ENCODE results near the gene SELENON. TPM values are rescaled to one million over a fixed set of nuclear protein-coding genes. Genes with fewer than 3 reads are reported as not detected.

Gene SELENON
- total RNA-seq, 1 donor from 2014 or later, result 45.2 TPM

DNA sequence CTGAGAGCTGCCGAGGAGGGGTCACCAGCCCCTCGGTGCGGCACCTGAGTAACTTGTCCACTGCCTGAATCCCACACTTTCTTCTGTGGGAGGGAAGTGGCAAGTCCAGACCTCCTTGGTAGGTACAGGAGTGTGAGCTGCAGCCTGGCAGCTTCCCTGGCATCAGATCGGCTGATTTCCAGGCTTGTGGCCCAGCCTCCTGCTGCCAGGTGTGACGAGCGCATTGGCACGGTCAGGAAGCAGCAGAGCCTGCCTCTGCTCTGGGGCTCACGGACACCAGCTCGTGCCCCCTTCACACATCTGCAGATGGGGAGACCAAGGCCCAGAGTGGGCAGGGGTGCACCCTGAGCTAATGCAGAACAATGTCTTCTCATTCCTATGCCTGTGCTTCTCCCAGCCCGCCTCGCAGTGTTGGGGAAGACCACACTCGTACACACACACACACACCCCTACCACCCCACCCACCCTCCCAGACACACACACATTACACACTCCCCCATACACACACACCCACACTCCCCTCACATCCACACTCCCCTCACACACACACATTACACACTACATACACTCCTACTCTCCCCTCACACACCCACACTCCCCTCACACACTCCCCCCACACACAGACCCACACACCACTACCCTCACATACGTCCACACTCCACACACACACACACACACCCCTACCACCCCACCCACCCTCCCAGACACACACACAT lies 33.1 kb upstream of the SELENON start:
- peaks cover 48% of the 10 kb centered on the region for H3K4me1 ChIP-seq
- H3K27ac ChIP-seq (replicated peaks), result peak overlapping the region; percentile 40
- peaks cover 3% of the 10 kb centered on the region for H3K36me3 ChIP-seq
- H3K27me3 ChIP-seq (ENCODE audit: low read depth), result no peaks in the 10 kb centered on the region
- DNase-seq, result peak; percentile 28
- no peak overlapping the region for H3K4me3 ChIP-seq
- no peaks in the 10 kb centered on the region for H3K9me3 ChIP-seq (replicated peaks)
- intact Hi-C loops (cut with micrococcal nuclease), result no loop called here
- TF ChIP-seq, protein P1, sequence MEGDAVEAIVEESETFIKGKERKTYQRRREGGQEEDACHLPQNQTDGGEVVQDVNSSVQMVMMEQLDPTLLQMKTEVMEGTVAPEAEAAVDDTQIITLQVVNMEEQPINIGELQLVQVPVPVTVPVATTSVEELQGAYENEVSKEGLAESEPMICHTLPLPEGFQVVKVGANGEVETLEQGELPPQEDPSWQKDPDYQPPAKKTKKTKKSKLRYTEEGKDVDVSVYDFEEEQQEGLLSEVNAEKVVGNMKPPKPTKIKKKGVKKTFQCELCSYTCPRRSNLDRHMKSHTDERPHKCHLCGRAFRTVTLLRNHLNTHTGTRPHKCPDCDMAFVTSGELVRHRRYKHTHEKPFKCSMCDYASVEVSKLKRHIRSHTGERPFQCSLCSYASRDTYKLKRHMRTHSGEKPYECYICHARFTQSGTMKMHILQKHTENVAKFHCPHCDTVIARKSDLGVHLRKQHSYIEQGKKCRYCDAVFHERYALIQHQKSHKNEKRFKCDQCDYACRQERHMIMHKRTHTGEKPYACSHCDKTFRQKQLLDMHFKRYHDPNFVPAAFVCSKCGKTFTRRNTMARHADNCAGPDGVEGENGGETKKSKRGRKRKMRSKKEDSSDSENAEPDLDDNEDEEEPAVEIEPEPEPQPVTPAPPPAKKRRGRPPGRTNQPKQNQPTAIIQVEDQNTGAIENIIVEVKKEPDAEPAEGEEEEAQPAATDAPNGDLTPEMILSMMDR (IDR thresholded peaks at IDR 0.05; ENCODE audit: borderline replicate concordance), result no peak

DNA sequence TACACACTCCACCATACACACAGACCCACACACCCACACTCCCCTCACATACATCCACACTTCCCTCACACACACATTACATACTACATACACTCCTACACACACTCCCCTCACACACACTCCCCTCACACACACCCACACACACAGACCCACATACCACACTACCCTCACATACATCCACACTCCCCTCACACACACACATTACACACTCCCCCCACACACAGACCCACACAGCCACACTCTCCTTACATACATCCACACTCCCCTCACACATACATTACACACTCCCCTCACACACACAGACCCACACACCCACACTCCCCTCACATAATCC lies 32.6 kb upstream of the SELENON start:
- intact Hi-C loops (cut with micrococcal nuclease), result no loop called here
- Histone ChIP-seq H3K4me3 (no peak overlapping the region), H3K4me1 (peaks cover 53% of the 10 kb centered on the region), H3K9me3 (replicated peaks) (no peaks in the 10 kb centered on the region), H3K36me3 (peaks cover 8% of the 10 kb centered on the region), H3K27ac (replicated peaks) (no peak overlapping the region), H3K27me3 (ENCODE audit: low read depth) (no peaks in the 10 kb centered on the region)
- no peak for DNase-seq
- TF ChIP-seq, protein P1 (IDR thresholded peaks at IDR 0.05; ENCODE audit: borderline replicate concordance), result no peak

DNA sequence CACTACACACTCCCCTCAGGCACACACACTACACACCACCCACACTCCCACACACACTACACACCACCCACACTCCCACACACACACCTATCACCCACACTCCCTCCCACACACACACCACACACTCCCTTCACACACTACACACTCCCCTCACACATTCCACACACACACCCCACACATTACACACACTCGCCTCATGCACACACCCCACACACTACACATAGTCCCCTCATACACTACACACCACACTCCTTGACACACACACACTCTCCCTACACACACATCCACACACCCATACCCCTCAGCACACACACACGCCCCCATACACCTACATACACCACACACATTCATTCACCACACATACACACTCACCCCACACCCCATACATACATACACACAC lies 31.0 kb upstream of the SELENON start:
- Histone ChIP-seq H3K36me3 (peaks cover 11% of the 10 kb centered on the region), H3K4me1 (peaks cover 66% of the 10 kb centered on the region), H3K4me3 (no peak overlapping the region), H3K27me3 (ENCODE audit: low read depth) (no peaks in the 10 kb centered on the region), H3K9me3 (replicated peaks) (no peaks in the 10 kb centered on the region), H3K27ac (replicated peaks) (no peak overlapping the region)
- intact Hi-C loops (cut with micrococcal nuclease), result no loop called here
- TF ChIP-seq, protein P1 (IDR thresholded peaks at IDR 0.05; ENCODE audit: borderline replicate concordance), result no peak
- DNase-seq, result no peak

DNA sequence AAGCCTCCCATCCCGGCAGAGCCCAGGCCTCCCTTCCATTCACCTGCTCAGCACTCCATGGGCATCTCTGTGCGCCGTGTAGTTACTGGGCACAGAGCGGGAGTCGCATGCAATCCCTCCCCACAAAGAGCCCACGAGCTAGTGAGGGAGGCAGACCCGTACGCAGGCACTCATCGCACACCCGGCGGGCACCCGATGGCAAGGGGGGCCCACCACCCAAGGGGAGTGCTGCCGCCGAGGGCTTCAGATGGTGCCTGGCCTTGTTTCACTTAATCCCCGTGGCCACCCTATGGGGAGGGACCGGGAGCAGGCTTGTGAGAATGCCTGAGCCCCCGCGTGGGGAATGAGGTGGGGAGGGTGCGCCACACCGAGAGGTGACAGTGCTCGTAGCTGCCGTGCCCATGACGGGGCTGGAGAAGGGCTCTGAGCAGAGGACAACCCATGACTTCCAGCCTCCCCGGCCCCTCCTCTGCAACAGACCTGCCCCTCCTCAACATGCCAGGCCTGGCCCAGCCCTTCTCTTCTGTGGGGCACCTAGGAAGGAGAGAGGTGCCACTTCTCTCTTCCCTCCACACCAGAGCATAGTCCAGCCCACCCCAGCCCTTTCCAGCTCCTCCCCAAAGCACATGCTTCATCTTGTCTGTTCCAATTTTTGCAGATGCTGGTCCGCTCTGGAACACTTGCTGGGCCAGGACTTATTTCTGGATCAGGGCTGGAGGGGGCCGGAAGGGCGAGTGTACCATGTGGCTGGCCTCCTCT lies 30.2 kb upstream of the SELENON start:
- intact Hi-C loops (cut with micrococcal nuclease), result no loop called here
- no peak for DNase-seq
- Histone ChIP-seq H3K27me3 (ENCODE audit: low read depth) (no peaks in the 10 kb centered on the region), H3K36me3 (peaks cover 11% of the 10 kb centered on the region), H3K9me3 (replicated peaks) (no peaks in the 10 kb centered on the region), H3K4me3 (no peak overlapping the region), H3K4me1 (peaks cover 70% of the 10 kb centered on the region), H3K27ac (replicated peaks) (peak overlapping the region; percentile 71)
- TF ChIP-seq, protein P1 (IDR thresholded peaks at IDR 0.05; ENCODE audit: borderline replicate concordance), result no peak

DNA sequence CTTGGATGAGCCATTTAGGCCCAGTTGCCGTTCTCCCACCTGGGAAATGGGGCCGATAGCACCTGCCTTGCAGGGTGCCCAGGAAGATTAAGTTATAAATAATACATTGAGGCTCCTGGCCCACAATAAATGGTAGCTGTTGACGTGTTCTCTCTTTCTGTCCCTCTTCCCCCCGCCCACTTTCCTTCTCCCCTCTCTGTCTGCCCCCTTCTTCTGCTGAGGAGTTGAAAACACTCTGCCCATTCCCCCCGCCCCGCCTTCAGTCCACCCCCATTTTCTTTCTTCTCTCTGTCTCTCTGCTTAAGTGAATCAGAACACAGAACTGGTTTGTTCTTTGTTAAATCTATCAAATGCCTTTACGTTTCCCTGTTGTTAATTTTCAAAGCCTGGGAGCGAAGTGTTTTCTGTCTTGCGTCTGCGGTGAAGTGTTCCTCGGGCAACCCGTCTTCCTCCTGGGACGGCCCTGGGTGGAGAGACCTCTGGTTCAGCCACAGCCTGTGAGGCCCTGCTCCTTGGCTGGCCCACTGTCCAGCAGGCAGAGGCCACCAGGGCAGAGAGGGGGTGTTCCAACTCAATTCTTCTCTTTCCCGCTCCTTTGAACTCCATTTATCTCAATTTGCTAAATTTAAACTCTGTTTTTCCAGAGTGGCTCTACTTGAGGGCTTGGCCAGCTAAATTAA lies 29.3 kb upstream of the SELENON start:
- Histone ChIP-seq H3K27ac (replicated peaks) (peak overlapping the region; percentile 71), H3K9me3 (replicated peaks) (no peaks in the 10 kb centered on the region), H3K36me3 (peaks cover 11% of the 10 kb centered on the region), H3K27me3 (ENCODE audit: low read depth) (no peaks in the 10 kb centered on the region), H3K4me3 (no peak overlapping the region), H3K4me1 (peaks cover 70% of the 10 kb centered on the region)
- intact Hi-C loops (cut with micrococcal nuclease), result no loop called here
- no peak for DNase-seq
- TF ChIP-seq, protein P1 (IDR thresholded peaks at IDR 0.05; ENCODE audit: borderline replicate concordance), result no peak

Data from left ventricle myocardium inferior (tissue), 1 donor.